Urinary bladder (tissue), 4 donors: ENCODE results near the gene TTC21A. TPM values are rescaled to one million over a fixed set of nuclear protein-coding genes. Genes with fewer than 3 reads are reported as not detected.

Experiments used
- DNase-seq: peaks from one replicate; pipeline ENCODE4 v3.0.0-alpha.2; 2015; ENCODE audit errors: extremely low spot score
- H3K27ac ChIP-seq: one replicate; pipeline ENCODE4 v1.5.1; 2013; ENCODE audit warnings: low read depth, mild to moderate bottlenecking, moderate library complexity
- H3K36me3 ChIP-seq: one replicate; pipeline ENCODE4 v1.6.1; 2013; ENCODE audit warnings: mild to moderate bottlenecking, moderate library complexity; ENCODE audit not compliant: insufficient read depth
- H3K4me1 ChIP-seq: one replicate; pipeline ENCODE4 v1.6.1; 2013; ENCODE audit warnings: mild to moderate bottlenecking, moderate library complexity; ENCODE audit not compliant: insufficient read depth
- H3K4me3 ChIP-seq: one replicate; pipeline ENCODE4 v1.5.1; 2013; ENCODE audit warnings: low read depth, low read length
- WGBS: extraction: QIAGEN DNeasy Blood & Tissue Kit; methylation state at CpG from one replicate; pipeline ENCODE4 v1.1.7; 2013; 5-methylcytosine and 5-hydroxymethylcytosine counted together
- polyA plus RNA-seq: library from polyadenylated mRNA; stranded (reverse); fragments of 200-250 nt; gene quantifications from one replicate; pipeline ENCODE4 v1.2.3, GENCODE V29; 2013
- total RNA-seq: library from RNA; depleted of rRNA; stranded (reverse); fragments of >200 nt; gene quantifications from one replicate; pipeline ENCODE4 v1.2.3, GENCODE V29; 2014
- donor health status: healthy with polysubstance abuse.
- donor health status: healthy.

The TTC21A gene
- total and polyA plus RNA-seq, 2 donors: 3.3 to 4.3 TPM

DNA sequence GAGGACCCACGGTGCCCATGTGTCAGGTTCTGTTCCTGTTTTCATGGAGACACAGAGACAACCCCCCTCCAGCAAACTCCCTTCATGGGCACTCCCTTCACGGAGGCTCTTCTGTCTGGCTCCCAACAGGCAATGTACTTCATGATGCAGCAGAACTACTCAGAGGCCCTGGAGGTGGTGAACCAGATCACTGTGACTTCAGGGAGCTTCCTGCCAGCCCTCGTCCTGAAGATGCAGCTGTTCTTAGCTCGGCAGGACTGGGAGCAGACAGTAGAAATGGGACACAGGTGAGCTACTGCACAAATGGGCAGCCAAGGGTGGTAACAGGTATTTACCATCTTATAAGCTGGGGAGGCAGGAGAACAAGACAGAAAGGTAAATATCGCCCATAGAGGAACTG, 7.0 kb downstream of the TTC21A start:
- 77% methylated on average over 5 of the region's 5 CpGs for WGBS
- H3K4me1 ChIP-seq: no peaks in the 10 kb centered on the region
- no peak overlapping the region for H3K4me3 ChIP-seq
- DNase-seq: no peak
- no peaks in the 10 kb centered on the region for H3K36me3 ChIP-seq
- H3K27ac ChIP-seq: no peak overlapping the region

GRCh38 chr3:39115870-39116269, 8.4 kb downstream of the TTC21A start:
- Histone ChIP-seq H3K4me1 (no peaks in the 10 kb centered on the region), H3K4me3 (no peak overlapping the region), H3K27ac (no peak overlapping the region), H3K36me3 (no peaks in the 10 kb centered on the region)
- WGBS: 95% methylated on average over 3 of the region's 3 CpGs
- DNase-seq: no peak

DNA sequence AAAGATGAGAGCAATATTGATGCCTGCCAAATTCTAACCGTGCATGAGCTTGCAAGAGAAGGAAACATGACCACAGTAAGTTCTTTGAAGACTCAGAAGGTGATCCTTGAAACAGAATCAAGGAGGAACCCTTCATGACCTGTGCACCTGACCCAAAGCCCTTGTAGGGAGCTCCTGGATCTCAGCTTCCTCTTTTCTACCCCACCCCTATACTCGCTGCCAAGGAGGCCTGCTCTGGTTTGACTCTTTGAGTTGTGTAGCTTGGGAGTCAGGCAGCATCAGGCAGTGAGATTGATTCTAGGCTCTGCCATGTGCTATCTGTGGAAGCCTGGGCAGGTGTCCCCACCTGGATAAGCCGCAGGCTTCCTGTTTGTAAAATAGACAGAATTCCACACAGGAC, 10.6 kb downstream of the TTC21A start:
- H3K4me3 ChIP-seq: no peak overlapping the region
- H3K4me1 ChIP-seq: no peaks in the 10 kb centered on the region
- DNase-seq: no peak
- no peaks in the 10 kb centered on the region for H3K36me3 ChIP-seq
- no peak overlapping the region for H3K27ac ChIP-seq
- 83% methylated on average over 3 of the region's 3 CpGs for WGBS

DNA sequence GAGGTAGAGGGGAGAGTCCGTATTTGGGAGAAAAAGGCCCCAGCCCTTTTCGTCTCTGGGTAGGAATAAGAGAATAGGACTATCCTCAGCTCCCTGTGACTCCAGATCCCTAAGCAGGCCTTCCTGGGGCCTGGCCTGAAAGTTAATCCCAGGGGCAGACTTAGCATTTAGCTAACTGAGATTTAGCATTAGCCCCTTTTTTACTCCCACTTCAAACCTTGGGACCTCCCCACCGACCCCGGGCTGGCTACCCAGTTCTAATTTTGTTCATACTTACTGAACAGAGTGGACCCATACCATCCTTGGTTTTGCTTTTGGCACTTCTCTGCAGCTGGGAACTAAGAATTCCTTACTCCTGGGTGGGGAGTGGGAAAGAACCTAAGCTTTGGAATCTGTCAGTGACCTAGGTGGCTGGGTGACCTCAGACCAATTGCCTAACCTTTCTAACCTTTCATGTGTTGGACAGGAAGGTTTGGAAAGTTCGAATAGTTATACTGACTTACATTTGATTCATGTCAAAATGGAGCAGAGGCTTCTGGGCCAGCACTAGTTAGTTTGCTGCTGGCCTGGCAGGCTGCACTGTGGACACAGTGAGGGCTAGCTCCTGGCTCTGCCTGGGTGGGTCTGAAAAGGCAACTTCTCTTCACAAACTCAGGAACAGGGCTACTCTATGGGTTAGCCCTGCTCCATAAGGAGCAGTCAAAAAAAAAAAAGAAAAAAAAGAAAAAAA, 11.6 kb downstream of the TTC21A start:
- Histone ChIP-seq H3K36me3 (no peaks in the 10 kb centered on the region), H3K27ac (no peak overlapping the region), H3K4me1 (no peaks in the 10 kb centered on the region), H3K4me3 (no peak overlapping the region)
- DNase-seq: no peak
- WGBS: 74% methylated on average over 5 of the region's 5 CpGs

- H3K4me1 ChIP-seq: no peaks in the 10 kb centered on the region
- H3K36me3 ChIP-seq: no peaks in the 10 kb centered on the region
- WGBS: 89% methylated on average over 2 of the region's 2 CpGs
- no peak overlapping the region for H3K27ac ChIP-seq
- DNase-seq: no peak
- no peak overlapping the region for H3K4me3 ChIP-seq
These were observed 14.1 kb downstream of the TTC21A start for GRCh38 chr3:39121621-39122020.

- WGBS: 88% methylated on average over 1 of the region's 1 CpG
- Histone ChIP-seq H3K36me3 (no peaks in the 10 kb centered on the region), H3K4me1 (no peaks in the 10 kb centered on the region), H3K4me3 (no peak overlapping the region), H3K27ac (no peak overlapping the region)
- DNase-seq: no peak
These were observed 15.3 kb downstream of the TTC21A start for GRCh38 chr3:39122813-39123212.

DNA sequence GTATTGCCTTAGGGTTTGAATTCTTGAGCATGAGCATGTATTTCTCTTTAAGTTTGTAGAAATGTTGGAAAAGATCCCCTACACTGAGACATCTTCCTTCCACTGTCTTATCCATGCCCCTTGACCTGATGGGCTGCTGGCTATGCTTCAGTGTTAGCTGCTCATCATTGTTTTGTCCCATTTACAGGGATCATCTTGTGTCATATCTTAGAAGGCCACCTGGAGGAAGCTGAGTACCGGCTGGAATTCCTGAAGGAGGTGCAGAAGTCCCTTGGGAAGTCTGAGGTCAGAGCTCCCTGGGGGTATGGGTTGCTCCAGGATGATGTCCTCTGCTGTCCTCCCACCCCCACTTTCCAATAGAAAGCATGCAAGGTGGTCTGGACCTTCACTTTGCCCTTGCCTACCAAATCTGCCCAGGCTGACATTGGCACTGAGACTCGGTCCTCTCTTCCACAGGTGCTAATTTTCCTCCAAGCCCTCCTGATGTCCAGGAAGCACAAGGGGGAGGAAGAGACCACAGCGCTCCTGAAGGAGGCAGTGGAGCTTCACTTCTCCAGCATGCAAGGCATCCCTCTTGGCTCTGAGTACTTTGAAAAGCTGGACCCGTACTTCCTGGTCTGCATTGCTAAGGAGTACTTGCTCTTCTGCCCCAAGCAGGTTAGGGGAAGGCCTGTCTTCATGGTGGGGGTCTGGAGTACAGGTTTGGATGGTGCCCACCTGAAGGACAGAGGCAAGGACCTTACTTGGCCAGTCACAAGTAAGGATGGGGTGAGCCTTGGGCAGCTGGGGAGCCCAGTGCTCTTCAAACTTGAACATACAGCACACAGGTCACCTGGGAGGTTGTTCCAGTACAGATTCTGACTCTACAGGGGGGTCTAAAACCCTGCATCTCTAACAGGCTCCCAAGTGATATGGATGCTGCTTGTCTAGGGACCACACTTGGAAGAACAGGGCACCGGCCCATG, 17.7 kb downstream of the TTC21A start:
- DNase-seq: no peak
- Histone ChIP-seq H3K4me1 (no peaks in the 10 kb centered on the region), H3K27ac (peak overlapping the region; percentile 18), H3K4me3 (no peak overlapping the region), H3K36me3 (no peaks in the 10 kb centered on the region)
- 65% methylated on average over 5 of the region's 5 CpGs for WGBS

GRCh38 chr3:39125841-39126500, 18.5 kb downstream of the TTC21A start:
- Histone ChIP-seq H3K27ac (peak overlapping the region; percentile 18), H3K36me3 (no peaks in the 10 kb centered on the region), H3K4me3 (no peak overlapping the region), H3K4me1 (no peaks in the 10 kb centered on the region)
- DNase-seq: peak; percentile 70
- 59% methylated on average over 12 of the region's 12 CpGs for WGBS

- WGBS: 54% methylated on average over 6 of the region's 6 CpGs
- no peaks in the 10 kb centered on the region for H3K36me3 ChIP-seq
- H3K4me3 ChIP-seq: no peak overlapping the region
- H3K4me1 ChIP-seq: no peaks in the 10 kb centered on the region
- no peak for DNase-seq
- H3K27ac ChIP-seq: no peak overlapping the region
These were observed 19.1 kb downstream of the TTC21A start for GRCh38 chr3:39126532-39127071.

DNA sequence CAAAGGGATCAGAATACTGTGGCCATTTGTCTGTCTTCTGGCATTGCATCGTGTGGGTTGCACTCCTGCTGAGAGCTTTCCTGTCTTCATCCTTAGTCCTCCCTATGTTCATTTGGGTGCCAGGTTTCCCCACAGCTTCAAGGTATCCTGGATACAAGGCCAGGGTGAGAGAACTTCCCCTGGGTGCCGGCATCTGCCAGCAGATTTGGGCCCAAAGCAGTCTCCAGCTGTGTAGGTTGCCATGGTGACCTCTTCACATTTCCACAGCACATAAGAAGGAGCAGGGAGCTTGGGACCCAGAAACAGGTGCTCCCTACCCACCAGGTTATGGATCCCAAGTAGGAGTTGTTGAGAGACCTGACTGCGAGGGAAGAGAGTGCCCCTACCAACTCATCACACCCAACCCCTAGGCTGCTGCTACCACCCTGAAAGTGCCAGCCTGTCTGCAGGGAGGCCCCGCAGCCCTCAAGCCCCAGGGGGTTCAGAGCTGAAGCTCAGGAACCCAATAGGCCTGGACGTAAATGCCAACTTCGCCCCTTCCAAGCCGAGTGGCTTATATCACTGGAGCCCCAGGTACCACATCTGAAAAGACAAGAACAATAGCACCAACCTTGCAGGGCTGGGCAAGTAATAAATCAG, 19.9 kb downstream of the TTC21A start:
- 86% methylated on average over 7 of the region's 7 CpGs for WGBS
- Histone ChIP-seq H3K4me1 (no peaks in the 10 kb centered on the region), H3K36me3 (no peaks in the 10 kb centered on the region), H3K4me3 (no peak overlapping the region), H3K27ac (no peak overlapping the region)
- no peak for DNase-seq

DNA sequence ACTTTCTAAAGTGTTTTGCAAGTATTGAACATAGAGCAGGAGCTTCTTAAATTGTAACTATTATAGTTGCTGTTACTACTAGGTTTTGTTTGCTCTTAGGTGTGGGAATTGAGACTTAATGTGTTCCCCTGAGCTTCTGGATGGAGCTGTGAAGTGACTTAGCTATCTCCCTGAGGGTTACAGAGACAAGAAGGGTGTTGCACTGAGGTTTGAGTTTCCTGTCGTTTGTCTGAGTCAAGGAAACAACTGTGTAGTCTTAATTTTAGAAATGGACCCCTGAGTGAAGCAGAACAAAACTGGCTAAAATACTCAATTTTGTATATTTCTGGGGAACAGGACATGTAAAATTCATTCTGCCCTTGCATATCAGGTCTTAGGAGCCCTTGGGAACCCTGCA, 20.4 kb downstream of the TTC21A start:
- Histone ChIP-seq H3K27ac (no peak overlapping the region), H3K36me3 (no peaks in the 10 kb centered on the region), H3K4me1 (no peaks in the 10 kb centered on the region), H3K4me3 (no peak overlapping the region)
- WGBS: 43% methylated on average over 1 of the region's 1 CpG
- no peak for DNase-seq

DNA sequence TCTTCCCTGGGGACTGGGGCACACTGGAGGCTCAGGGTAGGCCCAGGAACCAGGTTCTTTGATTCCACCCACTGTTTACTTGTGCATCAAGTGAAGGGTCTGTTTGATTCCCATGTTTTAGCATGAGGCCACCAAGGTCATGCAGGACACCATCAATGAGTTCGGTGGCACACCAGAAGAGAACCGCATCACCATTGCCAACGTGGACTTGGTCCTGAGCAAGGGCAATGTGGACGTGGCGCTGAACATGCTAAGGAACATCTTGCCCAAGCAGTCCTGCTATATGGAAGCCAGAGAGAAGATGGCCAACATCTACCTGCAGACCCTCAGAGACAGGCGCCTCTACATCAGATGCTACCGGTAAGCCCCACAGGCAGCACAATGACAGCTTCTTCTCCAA, 21.5 kb downstream of the TTC21A start:
- no peak for DNase-seq

GRCh38 chr3:39130026-39130425, 22.5 kb downstream of the TTC21A start:
- WGBS: 94% methylated on average over 6 of the region's 6 CpGs
- DNase-seq: no peak
- H3K4me3 ChIP-seq: no peak overlapping the region
- H3K4me1 ChIP-seq: no peaks in the 10 kb centered on the region
- H3K36me3 ChIP-seq: no peaks in the 10 kb centered on the region
- no peak overlapping the region for H3K27ac ChIP-seq

More for the DNA sequence above, 21.5 kb downstream of the TTC21A start:
- Histone ChIP-seq H3K4me1 (no peaks in the 10 kb centered on the region), H3K36me3 (no peaks in the 10 kb centered on the region), H3K4me3 (no peak overlapping the region), H3K27ac (no peak overlapping the region)
- WGBS: 97% methylated on average over 7 of the region's 7 CpGs
